Coronary artery (tissue), 2 donors: Measurements from ENCODE around the gene ANXA1.
"Not testable (repeated sequence)": the region's sequence is repeated elsewhere in the genome, so short reads cannot be mapped to it uniquely, and the experiment has no call there.

Source experiments
- DNase-seq: peaks from one replicate; pipeline ENCODE4 v3.0.0-alpha.2; 2017; ENCODE audit warnings: low spot score
- H3K27ac ChIP-seq, 2 donors: fragments of 200-600 bp; sonication (generic); one replicate each; pipeline ENCODE4 v1.5.1; 2016 to 2019
- H3K4me3 ChIP-seq: fragments of 200-600 bp; sonication (generic); 2 replicates; pipeline ENCODE4 v1.5.1; 2016; ENCODE audit warnings: mild to moderate bottlenecking, moderate library complexity
- TF ChIP-seq, protein P1 (sequence below): fragments of 200-600 bp; sonication (generic); IDR thresholded peaks from one replicate; pipeline ENCODE4 v1.5.1; 2019; ENCODE audit warnings: antibody characterized with exemption

ANXA1 gene, protein sequence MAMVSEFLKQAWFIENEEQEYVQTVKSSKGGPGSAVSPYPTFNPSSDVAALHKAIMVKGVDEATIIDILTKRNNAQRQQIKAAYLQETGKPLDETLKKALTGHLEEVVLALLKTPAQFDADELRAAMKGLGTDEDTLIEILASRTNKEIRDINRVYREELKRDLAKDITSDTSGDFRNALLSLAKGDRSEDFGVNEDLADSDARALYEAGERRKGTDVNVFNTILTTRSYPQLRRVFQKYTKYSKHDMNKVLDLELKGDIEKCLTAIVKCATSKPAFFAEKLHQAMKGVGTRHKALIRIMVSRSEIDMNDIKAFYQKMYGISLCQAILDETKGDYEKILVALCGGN

DNA sequence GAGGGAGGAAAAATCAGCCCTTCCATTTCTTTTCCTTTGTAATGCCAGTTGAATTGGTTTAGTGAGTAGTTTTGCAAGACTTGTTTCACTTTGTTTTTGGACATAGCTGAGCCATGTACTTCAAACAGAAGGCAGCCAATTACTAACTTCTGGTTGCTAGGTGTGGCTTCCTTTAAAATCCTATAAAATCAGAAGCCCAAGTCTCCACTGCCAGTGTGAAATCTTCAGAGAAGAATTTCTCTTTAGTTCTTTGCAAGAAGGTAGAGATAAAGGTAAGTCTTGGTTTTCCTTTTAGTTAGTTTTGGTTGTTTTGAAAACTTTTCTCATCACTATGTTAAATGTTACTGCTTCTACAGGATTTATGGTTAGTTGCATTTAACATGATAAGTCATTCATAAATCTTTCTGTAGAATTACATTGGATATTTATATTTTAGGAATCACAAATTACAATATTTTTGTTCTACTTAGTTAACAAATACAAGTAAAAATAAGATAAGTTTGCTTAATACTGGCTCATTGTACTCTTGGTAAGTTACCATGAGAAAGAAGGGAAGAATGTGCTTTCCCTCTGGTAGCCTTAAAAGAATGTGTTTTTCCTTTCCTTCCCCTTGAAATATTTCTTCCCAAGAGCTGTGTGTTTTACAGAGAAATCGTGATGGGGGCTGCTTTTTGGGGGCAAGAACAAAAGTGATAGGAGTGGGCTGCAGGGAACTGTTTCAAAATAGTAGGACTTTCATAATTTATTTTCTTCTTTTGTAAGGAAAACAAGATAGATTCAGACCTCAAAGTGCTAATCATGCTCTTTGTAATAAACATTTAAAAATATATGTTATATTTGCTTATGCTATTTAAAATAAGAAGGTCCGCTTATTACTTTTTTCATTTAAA lies at the start of gene ANXA1:
ANXA1 (plus strand) TSS at position 213 of the 890 bp plus-strand sequence. CDS start 6,671 bp downstream, outside the sequence.
- DNase-seq = no peak
- Histone ChIP-seq H3K27ac (peak within 1 kb of the TSS; percentile 47 to 87), H3K4me3 (peak within 1 kb of the TSS; percentile 71)
- TF ChIP-seq, protein P1, sequence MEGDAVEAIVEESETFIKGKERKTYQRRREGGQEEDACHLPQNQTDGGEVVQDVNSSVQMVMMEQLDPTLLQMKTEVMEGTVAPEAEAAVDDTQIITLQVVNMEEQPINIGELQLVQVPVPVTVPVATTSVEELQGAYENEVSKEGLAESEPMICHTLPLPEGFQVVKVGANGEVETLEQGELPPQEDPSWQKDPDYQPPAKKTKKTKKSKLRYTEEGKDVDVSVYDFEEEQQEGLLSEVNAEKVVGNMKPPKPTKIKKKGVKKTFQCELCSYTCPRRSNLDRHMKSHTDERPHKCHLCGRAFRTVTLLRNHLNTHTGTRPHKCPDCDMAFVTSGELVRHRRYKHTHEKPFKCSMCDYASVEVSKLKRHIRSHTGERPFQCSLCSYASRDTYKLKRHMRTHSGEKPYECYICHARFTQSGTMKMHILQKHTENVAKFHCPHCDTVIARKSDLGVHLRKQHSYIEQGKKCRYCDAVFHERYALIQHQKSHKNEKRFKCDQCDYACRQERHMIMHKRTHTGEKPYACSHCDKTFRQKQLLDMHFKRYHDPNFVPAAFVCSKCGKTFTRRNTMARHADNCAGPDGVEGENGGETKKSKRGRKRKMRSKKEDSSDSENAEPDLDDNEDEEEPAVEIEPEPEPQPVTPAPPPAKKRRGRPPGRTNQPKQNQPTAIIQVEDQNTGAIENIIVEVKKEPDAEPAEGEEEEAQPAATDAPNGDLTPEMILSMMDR = no peak

DNA sequence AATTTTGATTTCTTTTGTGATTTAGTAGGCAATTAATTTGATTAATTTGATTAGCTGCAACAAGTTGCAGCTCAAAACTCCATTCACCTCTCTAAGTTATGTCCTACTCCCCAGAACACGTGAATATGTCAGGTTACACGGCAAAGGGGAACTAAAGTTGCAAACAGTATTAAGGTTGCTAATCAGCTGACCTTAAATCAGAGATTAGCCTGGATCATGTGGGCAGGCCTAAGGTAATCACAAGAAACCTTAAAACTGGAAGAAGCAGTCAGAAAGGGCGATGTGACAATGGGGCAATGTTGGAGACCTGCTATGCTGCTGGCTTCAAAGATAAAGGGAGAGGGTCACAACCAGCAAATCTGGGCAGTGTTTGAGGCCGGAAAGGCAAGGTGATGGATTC lies 47.3 kb upstream of the ANXA1 start:
- Histone ChIP-seq H3K27ac (no peak overlapping the region), H3K4me3 (no peak overlapping the region)
- DNase-seq = no peak
- TF ChIP-seq, protein P1 = no peak

DNA sequence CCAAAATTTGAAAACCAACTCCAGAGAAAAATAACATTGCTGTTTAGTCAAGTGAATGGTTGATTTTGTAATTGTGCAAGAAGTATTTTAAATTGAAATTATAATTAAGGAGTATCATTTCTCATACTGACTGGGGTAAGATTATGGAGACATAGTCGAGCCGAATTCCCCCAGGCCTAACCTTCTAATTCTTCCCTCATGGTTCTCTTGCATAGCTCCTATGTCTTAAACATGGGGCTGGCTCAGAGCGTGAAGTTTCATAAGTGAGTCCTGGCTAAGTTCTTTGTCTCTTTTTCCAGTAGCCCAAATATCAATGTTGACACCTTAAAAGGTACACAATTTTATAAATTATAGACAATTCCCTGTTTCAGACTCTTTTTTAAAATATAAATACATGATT lies 46.7 kb upstream of the ANXA1 start:
- TF ChIP-seq, protein P1 = no peak
- Histone ChIP-seq H3K4me3 (no peak overlapping the region), H3K27ac (no peak overlapping the region)
- DNase-seq = no peak

DNA sequence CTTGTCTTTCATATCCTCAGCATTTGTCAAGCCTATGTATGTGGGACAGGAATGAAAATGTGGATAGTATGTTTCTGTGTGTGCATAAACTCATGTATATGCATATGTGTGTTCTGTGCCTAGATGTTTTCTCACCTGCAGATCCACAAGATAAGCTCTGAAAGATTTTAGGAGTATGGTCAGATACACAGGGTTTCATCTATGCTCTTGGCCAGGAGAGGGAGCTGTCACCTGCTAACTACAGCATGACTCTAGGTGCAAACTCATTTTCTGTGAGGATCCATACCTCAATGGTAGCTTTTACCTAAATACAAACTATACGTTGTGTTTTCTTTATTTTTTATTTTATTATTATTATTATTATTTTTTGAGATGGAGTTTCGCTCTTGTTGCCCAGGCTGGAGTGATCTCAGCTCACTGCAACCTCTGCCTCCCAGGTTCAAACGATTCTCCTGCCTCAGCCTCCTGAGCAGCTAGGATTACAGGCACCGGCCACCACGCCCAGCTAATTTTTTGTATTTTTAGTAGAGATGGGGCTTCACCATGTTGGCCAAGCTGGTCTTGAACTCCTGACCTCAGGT lies 44.1 kb upstream of the ANXA1 start:
- not testable (repeated sequence) for DNase-seq, H3K4me3 ChIP-seq, H3K27ac ChIP-seq

DNA sequence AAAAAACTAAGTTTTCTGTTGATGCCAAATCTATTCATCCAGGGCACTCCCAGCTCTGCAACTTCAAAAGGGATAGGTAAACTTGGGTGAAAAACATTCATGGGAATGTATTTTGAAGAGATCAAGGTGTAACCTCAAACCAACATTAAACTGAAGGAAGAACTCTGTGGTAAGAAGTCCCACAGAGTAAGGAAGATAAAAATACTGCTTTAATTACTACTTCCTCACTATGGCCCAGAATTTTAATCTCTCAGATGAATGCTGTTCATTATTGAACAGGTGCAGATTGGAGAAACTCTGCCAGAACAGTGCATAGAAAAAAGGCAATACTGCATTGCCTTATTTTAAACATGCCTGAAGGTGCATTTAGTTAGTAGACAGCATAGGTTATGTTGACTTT lies 37.6 kb upstream of the ANXA1 start:
- no peak for DNase-seq
- Histone ChIP-seq H3K27ac (no peak overlapping the region), H3K4me3 (no peak overlapping the region)
- TF ChIP-seq, protein P1 = no peak

DNA sequence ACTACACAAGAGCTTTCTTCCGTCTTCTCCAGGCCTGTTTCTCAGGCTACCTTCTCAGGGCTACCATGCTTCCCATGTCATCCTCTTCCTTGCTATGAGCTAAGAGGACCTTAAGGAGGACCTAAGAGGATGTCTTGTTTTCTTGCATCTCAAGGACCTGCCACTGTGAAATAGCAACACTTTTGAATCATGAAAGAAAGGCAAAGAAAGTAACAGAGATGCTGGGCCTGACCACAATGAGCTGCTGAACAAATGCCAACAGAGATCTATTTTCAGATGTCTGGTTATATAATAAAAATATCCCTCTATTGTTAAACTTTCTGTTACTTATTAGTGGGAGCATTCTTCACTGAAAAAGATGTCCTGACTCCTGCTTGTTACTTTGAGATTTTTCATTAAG lies 36.7 kb upstream of the ANXA1 start:
- DNase-seq = no peak
- Histone ChIP-seq H3K4me3 (no peak overlapping the region), H3K27ac (no peak overlapping the region)
- TF ChIP-seq, protein P1 = no peak

DNA sequence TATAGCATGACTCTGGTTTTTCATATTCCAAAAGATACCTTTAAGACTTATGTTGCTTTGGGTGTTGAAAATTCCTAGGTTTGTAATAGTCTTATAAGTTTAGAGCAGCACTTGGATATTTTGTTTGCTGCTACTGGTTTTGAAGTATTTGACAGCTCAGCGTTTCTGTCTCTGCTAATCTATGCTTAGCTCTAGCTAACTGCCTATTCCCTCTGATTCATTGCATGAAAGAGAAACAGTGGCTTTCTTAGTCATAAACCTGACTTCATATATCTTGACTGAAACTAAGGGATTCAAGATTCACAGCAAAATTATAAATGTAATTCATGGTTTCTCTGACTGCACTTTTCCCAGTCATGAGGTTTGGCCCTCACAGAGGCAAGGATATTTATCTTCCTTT lies 35.6 kb upstream of the ANXA1 start:
- H3K4me3 ChIP-seq = no peak overlapping the region
- H3K27ac ChIP-seq = no peak overlapping the region
- no peak for DNase-seq
- TF ChIP-seq, protein P1 = no peak
